WTC11 (cell line): ENCODE measurements around the gene ASB2. TPM values are rescaled to one million over a fixed set of nuclear protein-coding genes. Genes with fewer than 3 reads are reported as not detected.

ENCODE experiments used
- ATAC-seq: fragments of 200-7000 bp; cut with Tn5 transposase; 2 replicates; pipeline ENCODE4 v1.10.0; 2021; ENCODE audit warnings: mild to moderate bottlenecking, moderate library complexity
- CTCF ChIA-PET: fragments of 300-600 bp; sonication (Branson Sonifier 250); formaldehyde crosslinking; loops from one replicate; lab custom pipeline; 2021; ENCODE audit warnings: antibody characterized with exemption; lab: Charles Lee
- POLR2A ChIA-PET: fragments of 350-600 bp; sonication (Branson Sonifier 250); formaldehyde crosslinking; loops from one replicate; lab custom pipeline; 2021; ENCODE audit warnings: antibody characterized with exemption; lab: Charles Lee
- DNase-seq: peaks from one replicate; pipeline ENCODE4 v3.0.0; 2021; ENCODE audit warnings: low spot score
- H3K27ac Mint-ChIP-seq: 2 replicates; pipeline ENCODE4 v1.8.0; 2021; ENCODE audit warnings: mixed read lengths
- H3K27me3 Mint-ChIP-seq: 2 replicates; pipeline ENCODE4 v1.8.0; 2021; ENCODE audit warnings: low read depth, mild to moderate bottlenecking, moderate library complexity, mixed read lengths
- H3K36me3 Mint-ChIP-seq: 2 replicates; pipeline ENCODE4 v1.8.0; 2021; ENCODE audit warnings: mixed read lengths
- H3K4me1 Mint-ChIP-seq: 2 replicates; pipeline ENCODE4 v1.8.0; 2022; ENCODE audit warnings: mixed read lengths
- H3K4me3 Mint-ChIP-seq: 2 replicates; pipeline ENCODE4 v1.8.0; 2021; ENCODE audit warnings: mild to moderate bottlenecking, moderate library complexity, mixed read lengths
- H3K9me3 Mint-ChIP-seq: 2 replicates; pipeline ENCODE4 v1.8.0; 2021; ENCODE audit warnings: mixed read lengths
- ATF3 ChIP-seq: sonication (generic); formaldehyde crosslinking; conservative IDR thresholded peaks from 2 replicates; pipeline ENCODE4 v1.8.1; 2022; ENCODE audit warnings: mild to moderate bottlenecking, missing genetic modification reagents
- CREM ChIP-seq: sonication (generic); formaldehyde crosslinking; IDR thresholded peaks from 2 replicates; pipeline ENCODE4 v1.8.1; 2022; ENCODE audit warnings: mild to moderate bottlenecking, missing genetic modification reagents, moderate library complexity
- E2F4 ChIP-seq: sonication (generic); formaldehyde crosslinking; IDR thresholded peaks from 2 replicates; pipeline ENCODE4 v1.8.1; 2022; ENCODE audit warnings: low read depth, mild to moderate bottlenecking, moderate library complexity, missing genetic modification reagents, borderline replicate concordance
- FOXJ3 ChIP-seq: sonication (generic); formaldehyde crosslinking; IDR thresholded peaks from 2 replicates; pipeline ENCODE4 v1.9.0; 2021; ENCODE audit warnings: missing genetic modification reagents, mild to moderate bottlenecking, borderline replicate concordance
- FOXP1 ChIP-seq: sonication (generic); formaldehyde crosslinking; IDR thresholded peaks from 2 replicates; pipeline ENCODE4 v1.8.0; 2022; ENCODE audit warnings: missing genetic modification reagents, mild to moderate bottlenecking, moderate library complexity, borderline replicate concordance
- GABPB1 ChIP-seq: sonication (generic); formaldehyde crosslinking; IDR thresholded peaks from 2 replicates; pipeline ENCODE4 v1.8.1; 2023; ENCODE audit warnings: mild to moderate bottlenecking, missing genetic modification reagents
- GTF2I ChIP-seq: fragments of 250-450 bp; sonication (Bioruptor Pico); conservative IDR thresholded peaks from 2 replicates; pipeline ENCODE4 v1.4.0; 2021; ENCODE audit warnings: mild to moderate bottlenecking
- HMGXB4 ChIP-seq: sonication (generic); formaldehyde crosslinking; IDR thresholded peaks from 2 replicates; pipeline ENCODE4 v1.8.1; 2023; ENCODE audit warnings: mild to moderate bottlenecking, moderate library complexity, missing genetic modification reagents
- JAZF1 ChIP-seq: fragments of 250-450 bp; sonication (Bioruptor Pico); IDR thresholded peaks from 2 replicates; pipeline ENCODE4 v1.9.0; 2021; ENCODE audit warnings: moderate library complexity, mild to moderate bottlenecking, inconsistent platforms
- KAT7 ChIP-seq: sonication (generic); formaldehyde crosslinking; IDR thresholded peaks from 2 replicates; pipeline ENCODE4 v1.8.1; 2023; ENCODE audit warnings: missing genetic modification reagents, mild to moderate bottlenecking, borderline replicate concordance
- NR2C2 ChIP-seq: sonication (generic); formaldehyde crosslinking; IDR thresholded peaks from 2 replicates; pipeline ENCODE4 v1.8.0; 2022; ENCODE audit warnings: mild to moderate bottlenecking, missing genetic modification reagents
- PRDM15 ChIP-seq: sonication (generic); formaldehyde crosslinking; IDR thresholded peaks from 2 replicates; pipeline ENCODE4 v1.8.0; 2022; ENCODE audit warnings: missing genetic modification reagents
- RELA ChIP-seq: sonication (generic); formaldehyde crosslinking; IDR thresholded peaks from 2 replicates; pipeline ENCODE4 v1.8.1; 2022; ENCODE audit warnings: missing genetic modification reagents, mild to moderate bottlenecking, borderline replicate concordance
- RORB ChIP-seq: fragments of 250-450 bp; sonication (Bioruptor Pico); IDR thresholded peaks from 2 replicates; pipeline ENCODE4 v1.9.0; 2021; ENCODE audit warnings: mild to moderate bottlenecking
- SOX15 ChIP-seq: fragments of 250-450 bp; sonication (Bioruptor Pico); IDR thresholded peaks from 2 replicates; pipeline ENCODE4 v1.9.0; 2021; ENCODE audit warnings: mild to moderate bottlenecking
- TP53 ChIP-seq: sonication (generic); formaldehyde crosslinking; IDR thresholded peaks from 2 replicates; pipeline ENCODE4 v1.8.1; 2023; ENCODE audit warnings: mild to moderate bottlenecking, missing genetic modification reagents
- ZBTB21 ChIP-seq: sonication (generic); formaldehyde crosslinking; IDR thresholded peaks from 2 replicates; pipeline ENCODE4 v1.8.1; 2023; ENCODE audit warnings: mild to moderate bottlenecking, missing genetic modification reagents, borderline replicate concordance
- ZNF121 ChIP-seq: sonication (generic); formaldehyde crosslinking; IDR thresholded peaks from 2 replicates; pipeline ENCODE4 v1.8.0; 2023; ENCODE audit warnings: missing genetic modification reagents
- ZNF219 ChIP-seq: sonication (generic); formaldehyde crosslinking; IDR thresholded peaks from 2 replicates; pipeline ENCODE4 v1.8.0; 2023; ENCODE audit warnings: missing genetic modification reagents, mild to moderate bottlenecking, borderline replicate concordance
- ZNF263 ChIP-seq: sonication (generic); formaldehyde crosslinking; IDR thresholded peaks from 2 replicates; pipeline ENCODE4 v1.8.1; 2022; ENCODE audit warnings: low read depth, mild to moderate bottlenecking, moderate library complexity, missing genetic modification reagents
- ZNF396 ChIP-seq: fragments of 250-450 bp; sonication (Bioruptor Pico); IDR thresholded peaks from 2 replicates; pipeline ENCODE4 v1.8.0; 2021; ENCODE audit warnings: mild to moderate bottlenecking, moderate library complexity, borderline replicate concordance
- ZNF416 ChIP-seq: fragments of 250-450 bp; sonication (Bioruptor Pico); IDR thresholded peaks from 2 replicates; pipeline ENCODE4 v1.9.0; 2021; ENCODE audit warnings: mild to moderate bottlenecking, inconsistent platforms
- total RNA-seq: library from RNA; stranded (reverse); gene quantifications from 3 replicates; pipeline ENCODE4 v1.2.3, GENCODE V29; 2021
- TF ChIP-seq, protein P1 (sequence below): sonication (generic); formaldehyde crosslinking; IDR thresholded peaks from 2 replicates; pipeline ENCODE4 v1.8.1; 2023; ENCODE audit warnings: mild to moderate bottlenecking, missing genetic modification reagents, moderate library complexity
- TF ChIP-seq, protein P2 (sequence below): sonication (generic); formaldehyde crosslinking; IDR thresholded peaks from 2 replicates; pipeline ENCODE4 v1.8.0; 2022; ENCODE audit warnings: mild to moderate bottlenecking, missing genetic modification reagents
- TF ChIP-seq, protein P3 (sequence below): fragments of 250-450 bp; sonication (Bioruptor Pico); IDR thresholded peaks from 2 replicates; pipeline ENCODE4 v1.9.0; 2021; ENCODE audit warnings: mild to moderate bottlenecking

The ASB2 gene
- total RNA-seq, 1 experiment from 2014 or later, result 0.37 TPM

- Mint-ChIP-seq H3K9me3 (no peaks in the 10 kb centered on the region), H3K27me3 (no peaks in the 10 kb centered on the region), H3K4me1 (peaks cover 8% of the 10 kb centered on the region), H3K27ac (no peak overlapping the region), H3K36me3 (no peaks in the 10 kb centered on the region), H3K4me3 (no peak overlapping the region)
- CTCF ChIA-PET, result interaction anchor here (0.8 to 4.8 kb wide), 2 partner anchors 35 to 60 kb away, joined by 3 to 30 read pairs; no protein-coding TSS in a partner anchor
- no peak for ATAC-seq
- POLR2A ChIA-PET, result interaction anchor here (0.6 kb wide), 1 partner anchor 15 kb away, joined by 4 read pairs; no protein-coding TSS in a partner anchor
- no peak for DNase-seq
- no peak for TF ChIP-seq ZNF396 (CRISPR knock-in tag)
- no peak for TF ChIP-seq ZNF416 (CRISPR knock-in tag)
- peak; percentile 66; the same call in 1 of the 2 replicates for TF ChIP-seq GABPB1 (CRISPR knock-in tag)
Observed at GRCh38 chr14:93974833-93975232, 1.5 kb downstream of the ASB2 start.

- ATAC-seq (no peak), DNase-seq (no peak)
- H3K4me1 Mint-ChIP-seq, result peaks cover 8% of the 10 kb centered on the region
- H3K4me3 Mint-ChIP-seq, result no peak overlapping the region
- H3K27me3 Mint-ChIP-seq, result no peaks in the 10 kb centered on the region
- no peak overlapping the region for H3K27ac Mint-ChIP-seq
- H3K9me3 Mint-ChIP-seq, result no peaks in the 10 kb centered on the region
- no peaks in the 10 kb centered on the region for H3K36me3 Mint-ChIP-seq
- CTCF ChIA-PET, result interaction anchor here (4.8 kb wide), 1 partner anchor 34 kb away, joined by 30 read pairs; no protein-coding TSS in a partner anchor
- TF ChIP-seq KAT7 (no peak), ZNF121 (CRISPR knock-in tag) (no peak), JAZF1 (CRISPR knock-in tag) (no peak), ZNF263 (no peak), RELA (no peak), SOX15 (no peak), RORB (no peak), GTF2I (no peak), FOXJ3 (no peak)
- TF ChIP-seq, protein P1, sequence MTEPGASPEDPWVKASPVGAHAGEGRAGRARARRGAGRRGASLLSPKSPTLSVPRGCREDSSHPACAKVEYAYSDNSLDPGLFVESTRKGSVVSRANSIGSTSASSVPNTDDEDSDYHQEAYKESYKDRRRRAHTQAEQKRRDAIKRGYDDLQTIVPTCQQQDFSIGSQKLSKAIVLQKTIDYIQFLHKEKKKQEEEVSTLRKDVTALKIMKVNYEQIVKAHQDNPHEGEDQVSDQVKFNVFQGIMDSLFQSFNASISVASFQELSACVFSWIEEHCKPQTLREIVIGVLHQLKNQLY (CRISPR knock-in tag), result no peak
- TF ChIP-seq, protein P2, sequence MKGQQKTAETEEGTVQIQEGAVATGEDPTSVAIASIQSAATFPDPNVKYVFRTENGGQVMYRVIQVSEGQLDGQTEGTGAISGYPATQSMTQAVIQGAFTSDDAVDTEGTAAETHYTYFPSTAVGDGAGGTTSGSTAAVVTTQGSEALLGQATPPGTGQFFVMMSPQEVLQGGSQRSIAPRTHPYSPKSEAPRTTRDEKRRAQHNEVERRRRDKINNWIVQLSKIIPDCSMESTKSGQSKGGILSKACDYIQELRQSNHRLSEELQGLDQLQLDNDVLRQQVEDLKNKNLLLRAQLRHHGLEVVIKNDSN (CRISPR knock-in tag), result no peak
- TF ChIP-seq, protein P3, sequence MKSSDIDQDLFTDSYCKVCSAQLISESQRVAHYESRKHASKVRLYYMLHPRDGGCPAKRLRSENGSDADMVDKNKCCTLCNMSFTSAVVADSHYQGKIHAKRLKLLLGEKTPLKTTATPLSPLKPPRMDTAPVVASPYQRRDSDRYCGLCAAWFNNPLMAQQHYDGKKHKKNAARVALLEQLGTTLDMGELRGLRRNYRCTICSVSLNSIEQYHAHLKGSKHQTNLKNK (CRISPR knock-in tag), result no peak
- POLR2A ChIA-PET, result no interaction called here
Observed at GRCh38 chr14:93974299-93974698, 2.1 kb downstream of the ASB2 start.

- CTCF ChIA-PET, result interaction anchor here (1.2 kb wide), 1 partner anchor 34 kb away, joined by 6 read pairs; no protein-coding TSS in a partner anchor
- Mint-ChIP-seq H3K4me3 (no peak overlapping the region), H3K36me3 (no peaks in the 10 kb centered on the region), H3K9me3 (no peaks in the 10 kb centered on the region), H3K27ac (no peak overlapping the region), H3K27me3 (no peaks in the 10 kb centered on the region), H3K4me1 (peaks cover 8% of the 10 kb centered on the region)
- POLR2A ChIA-PET, result no interaction called here
- no peak for ATAC-seq
- no peak for DNase-seq
- TF ChIP-seq HMGXB4 (no peak), ZNF219 (no peak), E2F4 (CRISPR knock-in tag) (no peak), TP53 (CRISPR knock-in tag) (no peak), FOXP1 (CRISPR knock-in tag) (no peak), PRDM15 (CRISPR knock-in tag) (no peak), ATF3 (no peak), NR2C2 (CRISPR knock-in tag) (no peak), RORB (no peak), CREM (CRISPR knock-in tag) (no peak), ZBTB21 (no peak)
Observed at GRCh38 chr14:93973607-93974006, 2.8 kb downstream of the ASB2 start.
